HG03460 (cell line): ENCODE results near the gene CGB8.
"Not testable (repeated sequence)": the region's sequence is repeated elsewhere in the genome, so short reads cannot be mapped to it uniquely, and the experiment has no call there.

Experiments used
- ATAC-seq: cut with Tn5 transposase; IDR thresholded peaks from one replicate; pipeline ENCODE4 v1.9.1; 2021; ENCODE audit not compliant: unreplicated experiment

CGB8 gene

GRCh38 chr19:49064768-49065611 lies 16.1 kb upstream of the CGB8 start, which contains the start of gene NTF4:
Gene NTF4, minus strand, starts transcription at chr19:49064818. Its CDS starts 2,821 bp downstream, at chr19:49061997.
- no peak for ATAC-seq

- no peak for ATAC-seq
These were observed 15.2 kb upstream of the CGB8 start for GRCh38 chr19:49064029-49064629.

- ATAC-seq, result no peak
These were observed 12.5 kb upstream of the CGB8 start for GRCh38 chr19:49061445-49061844.

GRCh38 chr19:49061000-49061399 lies 12.1 kb upstream of the CGB8 start:
- no peak for ATAC-seq

GRCh38 chr19:49059053-49059452 lies 10.1 kb upstream of the CGB8 start:
- ATAC-seq, result no peak

GRCh38 chr19:49058562-49058961 lies 9.7 kb upstream of the CGB8 start:
- no peak for ATAC-seq

GRCh38 chr19:49057636-49058234 lies 8.8 kb upstream of the CGB8 start, which contains the start of gene CGB7:
Gene CGB7, minus strand, starts transcription at chr19:49057749. Its CDS starts 2,374 bp downstream, at chr19:49055375.
- no peak for ATAC-seq

- ATAC-seq, result not testable (repeated sequence)
These were observed 8.1 kb upstream of the CGB8 start for GRCh38 chr19:49056902-49057596.

- no peak for ATAC-seq
These were observed 7.4 kb upstream of the CGB8 start for GRCh38 chr19:49056101-49056901.

- not testable (repeated sequence) for ATAC-seq
These were observed 1.6 kb upstream of the CGB8 start for GRCh38 chr19:49050376-49051033.

GRCh38 chr19:49049834-49050233 lies 923 bp upstream of the CGB8 start:
- ATAC-seq, result not testable (repeated sequence)

GRCh38 chr19:49043548-49043947 lies 5.4 kb downstream of the CGB8 start, which contains the start of gene CGB5:
Gene CGB5, plus strand, starts transcription at chr19:49043848. Its CDS starts 362 bp downstream, at chr19:49044210.
- not testable (repeated sequence) for ATAC-seq

GRCh38 chr19:49042666-49043065 lies 6.2 kb downstream of the CGB8 start:
- not testable (repeated sequence) for ATAC-seq

GRCh38 chr19:49042177-49042576 lies 6.7 kb downstream of the CGB8 start:
- ATAC-seq, result no peak

GRCh38 chr19:49039736-49040135 lies 9.2 kb downstream of the CGB8 start:
- ATAC-seq, result not testable (repeated sequence)

GRCh38 chr19:49038557-49039276 lies 10.2 kb downstream of the CGB8 start:
- ATAC-seq, result not testable (repeated sequence)

GRCh38 chr19:49038111-49038510 lies 10.8 kb downstream of the CGB8 start:
- not testable (repeated sequence) for ATAC-seq

- not testable (repeated sequence) for ATAC-seq
These were observed 12.1 kb downstream of the CGB8 start, which contains the start of gene CGB1 for GRCh38 chr19:49036815-49037214. Gene CGB1, minus strand, starts transcription at chr19:49036895. Its CDS starts 184 bp downstream, at chr19:49036711.
